ENCODE data around the gene TRIL.

The TRIL gene

DNA sequence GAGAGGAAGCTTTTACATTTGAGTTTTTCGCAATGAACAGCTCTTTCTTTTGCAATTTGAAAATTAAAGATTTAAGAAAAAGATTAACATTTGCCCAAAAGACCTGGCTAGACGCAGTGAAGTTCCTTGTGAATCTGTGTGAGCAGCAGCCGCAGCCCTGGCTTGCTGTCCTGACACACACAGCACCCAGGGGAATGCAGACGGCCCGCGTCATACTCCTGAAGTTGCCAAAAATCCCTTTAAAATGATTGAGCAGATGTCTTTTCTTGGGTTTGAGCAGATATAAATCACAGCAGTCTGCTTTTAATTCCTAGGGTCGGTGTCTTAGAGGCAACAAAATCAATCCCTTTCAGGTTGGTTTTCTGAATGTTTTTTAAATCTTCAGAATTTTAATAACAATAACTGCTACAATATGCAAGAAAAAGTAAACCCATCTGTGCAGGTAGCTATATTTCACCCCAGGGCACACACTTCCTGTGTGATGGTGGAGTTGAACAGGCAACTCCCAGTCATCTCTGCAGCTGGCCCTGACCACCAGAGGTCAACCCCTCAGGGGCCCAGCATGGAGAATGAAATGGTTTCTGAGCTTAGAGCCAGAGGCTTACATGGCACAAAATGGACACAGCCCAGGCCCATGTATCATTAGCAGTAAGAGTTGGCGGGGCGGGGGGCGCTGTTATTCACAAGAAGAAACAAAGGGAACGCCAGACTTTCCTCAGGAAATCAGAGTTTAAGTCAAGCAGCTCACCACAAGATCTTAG lies 32.2 kb upstream of the TRIL start:
- TF ChIP-seq, protein P1, sequence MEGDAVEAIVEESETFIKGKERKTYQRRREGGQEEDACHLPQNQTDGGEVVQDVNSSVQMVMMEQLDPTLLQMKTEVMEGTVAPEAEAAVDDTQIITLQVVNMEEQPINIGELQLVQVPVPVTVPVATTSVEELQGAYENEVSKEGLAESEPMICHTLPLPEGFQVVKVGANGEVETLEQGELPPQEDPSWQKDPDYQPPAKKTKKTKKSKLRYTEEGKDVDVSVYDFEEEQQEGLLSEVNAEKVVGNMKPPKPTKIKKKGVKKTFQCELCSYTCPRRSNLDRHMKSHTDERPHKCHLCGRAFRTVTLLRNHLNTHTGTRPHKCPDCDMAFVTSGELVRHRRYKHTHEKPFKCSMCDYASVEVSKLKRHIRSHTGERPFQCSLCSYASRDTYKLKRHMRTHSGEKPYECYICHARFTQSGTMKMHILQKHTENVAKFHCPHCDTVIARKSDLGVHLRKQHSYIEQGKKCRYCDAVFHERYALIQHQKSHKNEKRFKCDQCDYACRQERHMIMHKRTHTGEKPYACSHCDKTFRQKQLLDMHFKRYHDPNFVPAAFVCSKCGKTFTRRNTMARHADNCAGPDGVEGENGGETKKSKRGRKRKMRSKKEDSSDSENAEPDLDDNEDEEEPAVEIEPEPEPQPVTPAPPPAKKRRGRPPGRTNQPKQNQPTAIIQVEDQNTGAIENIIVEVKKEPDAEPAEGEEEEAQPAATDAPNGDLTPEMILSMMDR (conservative IDR thresholded peaks at IDR 0.05; ENCODE audit: low read depth, low read length): no peak
- DNase-seq (ENCODE audit: low read depth): no peak
- no peak overlapping the region for H3K4me3 ChIP-seq (ENCODE audit: low read length)

DNA sequence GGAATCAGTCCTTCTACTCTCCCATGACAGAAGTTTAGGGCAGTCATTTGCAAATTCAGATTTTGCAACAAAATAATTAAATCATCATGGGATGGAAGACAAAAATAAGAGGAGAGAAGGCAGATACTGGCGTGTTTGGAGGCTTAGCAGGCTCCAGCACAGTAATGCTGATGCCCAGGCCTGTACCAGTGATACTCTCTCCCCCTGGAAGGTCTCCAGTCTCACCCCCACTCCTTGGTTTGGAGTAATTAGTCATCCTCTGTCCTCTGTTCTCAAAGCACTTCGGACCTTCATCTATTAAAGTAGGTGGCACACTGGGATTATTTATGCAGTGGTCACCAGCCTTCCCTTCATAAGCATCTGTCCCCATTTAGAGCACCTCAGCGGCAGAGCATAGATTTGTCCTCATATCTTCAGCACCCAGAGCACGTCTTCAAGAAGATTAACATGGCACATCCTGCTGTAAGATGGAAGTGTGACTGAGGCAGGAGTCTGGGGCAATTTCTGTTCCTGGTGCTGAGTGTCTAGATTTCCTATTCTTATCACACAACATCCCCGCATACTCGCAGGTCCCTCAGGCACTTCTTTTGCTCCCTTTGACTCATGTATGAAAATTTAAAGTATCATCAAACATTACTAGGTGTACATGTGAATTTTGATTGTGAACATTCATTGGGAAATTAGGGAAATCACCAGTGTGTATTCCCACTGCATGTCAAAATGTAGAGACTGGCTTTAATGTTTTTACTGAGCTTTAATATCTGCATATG lies 31.3 kb upstream of the TRIL start:
- TF ChIP-seq, protein P1 (conservative IDR thresholded peaks at IDR 0.05; ENCODE audit: low read depth, low read length): no peak
- DNase-seq (ENCODE audit: low read depth): no peak
- no peak overlapping the region for H3K4me3 ChIP-seq (ENCODE audit: low read length)

DNA sequence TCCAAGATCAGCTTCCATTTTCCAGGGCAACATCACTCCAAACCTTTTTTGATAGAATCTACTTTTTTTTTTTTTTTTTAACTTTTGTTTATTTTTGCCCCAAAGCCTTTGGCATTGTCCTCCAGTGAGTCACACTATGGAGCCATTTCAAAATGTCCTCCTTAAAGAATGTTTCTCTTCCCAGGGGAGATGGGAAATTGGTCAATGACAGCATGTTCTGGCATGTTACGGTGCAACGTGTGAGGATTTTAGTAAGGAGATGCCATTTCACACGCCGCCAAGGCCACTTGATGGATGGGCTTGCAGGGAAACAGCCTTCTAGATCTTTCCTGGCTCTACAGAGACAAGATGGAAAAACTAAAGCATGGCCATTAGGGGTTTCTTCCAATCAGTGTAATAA lies 30.7 kb upstream of the TRIL start:
- H3K4me3 ChIP-seq (ENCODE audit: low read length): no peak overlapping the region
- DNase-seq (ENCODE audit: low read depth): no peak
- TF ChIP-seq, protein P1 (conservative IDR thresholded peaks at IDR 0.05; ENCODE audit: low read depth, low read length): no peak

DNA sequence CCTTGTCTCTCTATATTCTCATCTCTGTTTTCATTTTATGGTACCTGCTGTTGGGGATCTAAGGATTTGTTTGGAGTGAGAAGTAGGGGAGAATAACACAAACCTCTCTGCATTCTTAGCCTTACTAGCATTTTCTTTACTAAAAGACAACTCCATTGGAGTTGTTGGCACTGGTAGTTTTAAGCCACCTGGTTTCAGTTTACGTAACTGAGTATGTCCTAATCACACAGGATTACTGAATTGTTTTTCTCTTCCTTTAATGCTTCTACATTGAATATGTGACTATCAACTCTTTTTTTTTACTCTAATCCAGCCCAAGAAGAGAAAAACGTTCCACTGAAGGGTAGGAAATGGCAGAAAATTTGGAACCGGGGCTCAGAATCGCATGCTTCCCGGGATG lies 30.0 kb upstream of the TRIL start:
- no peak overlapping the region for H3K4me3 ChIP-seq (ENCODE audit: low read length)
- TF ChIP-seq, protein P1 (conservative IDR thresholded peaks at IDR 0.05; ENCODE audit: low read depth, low read length): no peak
- DNase-seq (ENCODE audit: low read depth): no peak

DNA sequence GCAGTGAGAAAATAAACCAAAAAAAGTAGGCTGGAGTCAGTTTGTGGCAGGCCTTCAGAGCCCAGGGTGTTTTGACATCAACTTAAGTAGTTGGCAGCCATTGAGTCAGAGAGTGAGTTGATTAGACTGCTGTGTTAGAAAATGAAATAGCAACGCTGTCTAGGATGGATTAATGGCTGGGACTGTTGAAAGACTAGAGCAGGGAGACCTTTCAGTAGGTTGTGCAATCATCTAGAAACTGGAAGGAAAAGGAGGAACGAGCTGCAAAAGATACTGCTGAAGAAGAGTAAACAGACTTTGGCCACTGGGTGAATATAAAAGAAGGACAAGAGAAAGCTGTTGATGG lies 28.6 kb upstream of the TRIL start:
- peak; percentile 46 for DNase-seq (ENCODE audit: low read depth)
- TF ChIP-seq, protein P1 (conservative IDR thresholded peaks at IDR 0.05; ENCODE audit: low read depth, low read length): no peak

DNA sequence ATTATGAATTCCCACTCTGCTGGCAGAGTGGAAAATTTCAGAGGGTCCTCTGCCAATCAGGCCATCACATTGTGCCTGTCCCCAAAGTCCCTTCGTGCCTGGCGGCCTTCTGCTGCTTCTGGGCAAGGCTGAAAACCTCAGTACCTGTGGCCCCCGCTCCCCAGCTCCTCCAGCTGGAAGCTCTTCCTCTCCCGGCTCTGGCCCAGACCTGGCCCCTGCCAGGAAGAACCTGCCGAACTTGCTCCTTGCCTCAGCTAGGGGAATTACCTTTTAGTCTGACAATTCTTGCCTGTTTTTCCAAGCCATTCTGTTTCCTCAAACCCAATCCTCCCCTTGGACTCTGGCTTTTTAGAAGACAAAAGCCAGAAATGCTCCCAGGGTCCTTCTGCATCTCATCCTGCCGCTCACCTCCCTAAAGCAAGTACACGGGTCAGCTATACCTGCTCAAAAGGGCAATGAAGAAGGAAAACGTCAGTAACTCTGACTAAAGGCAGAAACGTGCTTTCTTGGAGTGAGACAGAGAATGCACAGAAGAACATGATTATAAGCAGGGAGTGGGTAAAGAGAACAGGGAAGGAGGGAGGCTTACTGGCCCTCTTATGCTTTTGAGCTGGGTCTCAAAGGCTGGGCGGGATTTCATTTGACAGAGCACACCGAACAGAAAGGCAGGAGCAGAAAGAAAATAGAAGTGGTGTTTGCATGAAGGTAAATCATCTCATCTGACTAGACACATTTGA lies 28.1 kb upstream of the TRIL start:
- no peak overlapping the region for H3K4me3 ChIP-seq (ENCODE audit: low read length)
- TF ChIP-seq, protein P1 (conservative IDR thresholded peaks at IDR 0.05; ENCODE audit: low read depth, low read length): no peak
- DNase-seq (ENCODE audit: low read depth): no peak

More for the DNA sequence above, 28.6 kb upstream of the TRIL start:
- no peak overlapping the region for H3K4me3 ChIP-seq (ENCODE audit: low read length)

Data from retinal pigment epithelial cell (primary cell).